GM12873 (cell line): ENCODE data around the gene CHMP4B.

Experiments
- CTCF ChIP-seq: IDR thresholded peaks from 2 replicates; pipeline ENCODE4 v1.5.1; 2012; ENCODE audit warnings: low read depth, mild to moderate bottlenecking, moderate library complexity, low read length, control low read depth; ENCODE audit not compliant: insufficient read depth; ENCODE audit errors: missing control alignments

CHMP4B gene

GRCh38 chr20:33828326-33828844 is 17.2 kb downstream of the CHMP4B start:
- TF ChIP-seq CTCF = no peak

- no peak for TF ChIP-seq CTCF
Measured at GRCh38 chr20:33828967-33829560, 17.9 kb downstream of the CHMP4B start.

DNA sequence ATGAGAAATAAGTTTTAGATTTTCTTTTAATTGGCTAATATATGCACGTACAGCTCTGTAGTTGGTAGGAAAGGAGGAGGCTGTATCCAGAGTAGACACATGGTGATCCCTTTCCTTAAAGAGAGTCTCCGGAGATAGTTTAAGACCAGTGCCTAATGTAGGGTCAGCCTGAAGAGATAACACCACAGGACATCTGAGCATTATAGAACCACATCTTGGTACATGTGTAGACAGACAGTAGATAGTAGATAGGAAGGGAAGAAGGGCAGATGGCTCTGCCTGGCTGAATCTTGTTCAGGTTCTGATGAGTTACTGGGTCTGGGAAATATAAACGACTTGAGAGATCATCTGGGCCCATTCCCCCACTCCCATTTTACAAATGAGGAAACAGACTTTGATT is 18.5 kb downstream of the CHMP4B start:
- no peak for TF ChIP-seq CTCF

- TF ChIP-seq CTCF = no peak
Measured at GRCh38 chr20:33830371-33830770, 19.2 kb downstream of the CHMP4B start.

- no peak for TF ChIP-seq CTCF
Measured at GRCh38 chr20:33832103-33832804, 21.1 kb downstream of the CHMP4B start.

DNA sequence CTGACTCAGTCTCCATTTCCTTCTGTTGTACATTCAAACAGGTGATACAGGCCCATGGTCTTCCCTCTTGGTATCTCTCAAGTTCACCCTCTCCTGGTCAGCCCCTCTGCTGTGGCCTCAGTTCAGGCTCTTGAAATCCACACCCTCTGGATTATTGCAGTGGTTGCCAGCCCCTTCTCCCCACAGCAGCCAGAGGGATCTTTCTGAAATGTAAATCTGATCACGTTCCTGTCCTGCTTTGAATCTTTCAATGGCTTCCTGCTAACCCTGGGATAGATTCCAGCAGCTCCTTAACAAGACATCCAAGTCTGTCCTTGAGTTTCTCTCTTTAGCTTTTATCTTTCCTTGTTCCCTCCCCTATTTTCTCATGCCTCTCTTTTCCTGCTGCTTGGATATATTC is 22.2 kb downstream of the CHMP4B start:
- no peak for TF ChIP-seq CTCF

DNA sequence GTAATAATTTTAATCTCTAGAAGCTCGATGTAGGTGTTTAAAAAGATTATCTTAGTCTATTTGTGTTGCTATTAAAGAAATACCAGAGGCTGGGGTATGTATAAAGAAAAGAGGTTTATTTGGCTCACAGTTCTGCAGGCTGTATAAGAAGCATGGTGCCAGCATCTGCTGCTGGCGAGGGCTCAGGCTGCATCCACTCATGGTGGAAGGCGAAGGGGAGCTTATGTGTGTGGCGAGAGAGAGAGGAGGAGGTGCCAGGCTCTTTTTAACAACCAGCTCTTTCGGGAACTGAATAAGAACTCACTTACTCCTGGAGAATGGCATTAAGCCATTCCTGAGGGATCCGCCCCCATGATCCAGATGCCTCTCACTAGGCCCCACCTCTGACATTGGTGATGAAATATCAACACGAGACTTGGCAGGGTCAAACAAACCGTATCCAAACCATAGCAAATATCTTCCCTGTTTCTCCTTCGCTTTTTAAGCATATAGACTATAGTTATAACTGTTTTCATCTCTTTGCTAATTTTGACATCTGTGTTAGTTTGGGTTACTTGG is 24.5 kb downstream of the CHMP4B start:
- no peak for TF ChIP-seq CTCF
